Naive thymus-derived CD8-positive, alpha-beta T cell (primary cell): ENCODE measurements around the gene COX5A. TPM values are rescaled to one million over a fixed set of nuclear protein-coding genes. Genes with fewer than 3 reads are reported as not detected.

Source experiments
- ATAC-seq, 2 donors: fragments of 150-1000 bp; cut with Tn5 transposase in 1 of 2; sonication (Bioruptor Pico), chemical (Tn5 transposase) in 1 of 2; 1 replicate in 1 of 2; 2 replicates in 1 of 2; pipeline ENCODE4 v1.10.0; 2021; ENCODE audit warnings: mild to moderate bottlenecking in 2 of 2, moderate library complexity in 2 of 2
- POLR2A ChIA-PET: fragments of 350-600 bp; sonication (Branson Sonifier 250); formaldehyde crosslinking; loops from one replicate; lab custom pipeline; 2021; ENCODE audit warnings: antibody characterized with exemption; lab: Charles Lee
- DNase-seq, 10 donors: peaks; one replicate each; pipeline versions ENCODE4 v3.0.0 to v3.0.0-alpha.2; 2020 to 2022
- H3K27ac Mint-ChIP-seq, 10 donors: one replicate each; pipeline ENCODE4 v1.8.0; 2020 to 2022; ENCODE audit warnings: mild to moderate bottlenecking in 10 of 10, mixed read lengths in 10 of 10, moderate library complexity in 4 of 10, inconsistent platforms in 1 of 10
- H3K27me3 Mint-ChIP-seq, 5 donors: one replicate each; pipeline ENCODE4 v1.8.0; 2021 to 2022; ENCODE audit warnings: mixed read lengths in 5 of 5
- H3K36me3 Mint-ChIP-seq, 3 donors: one replicate each; pipeline ENCODE4 v1.8.0; 2020 to 2022; ENCODE audit warnings: mixed read lengths in 3 of 3, mild to moderate bottlenecking in 2 of 3, inconsistent platforms in 1 of 3
- H3K4me1 Mint-ChIP-seq, 4 donors: one replicate each; pipeline ENCODE4 v1.8.0; 2021 to 2022; ENCODE audit warnings: mixed read lengths in 4 of 4
- H3K4me3 Mint-ChIP-seq, 10 donors: one replicate each; pipeline ENCODE4 v1.8.0; 2020 to 2022; ENCODE audit warnings: mild to moderate bottlenecking in 10 of 10, mixed read lengths in 10 of 10, moderate library complexity in 6 of 10, inconsistent platforms in 1 of 10
- H3K9me3 Mint-ChIP-seq, 9 donors: one replicate each; pipeline ENCODE4 v1.8.0; 2020 to 2022; ENCODE audit warnings: mixed read lengths in 9 of 9, mild to moderate bottlenecking in 3 of 9, inconsistent platforms in 1 of 9, moderate library complexity in 1 of 9
- polyA plus RNA-seq, 3 donors: library from polyadenylated mRNA; unstranded; fragments of 300-500 nt; fragmentation: Illumina TruSeq; gene quantifications; one replicate each; pipeline ENCODE4 v1.2.3, GENCODE V29; 2021
- total RNA-seq, 8 experiments: library from RNA in 2 of 8; stranded (reverse) in 2 of 8; gene quantifications; one replicate each; pipeline ENCODE4 v1.2.3 and lab custom pipeline; 2021 to 2026

Gene COX5A
- total RNA-seq: 10 to 100 TPM; 60.0 to 66.0 TPM
- polyA plus RNA-seq: 100 to 1,000 TPM; 268 to 362 (median 276) TPM
- total RNA-seq (lab: John Stamatoyannopoulos, UW): 18.2 to 80.1 (median 27.9) reads per million in 6 experiments

- H3K36me3 Mint-ChIP-seq: peaks cover 0 to 6% (median 0%) of the 10 kb centered on the region in 3 donors
- peaks cover 12 to 39% (median 28%) of the 10 kb centered on the region in 4 donors for H3K4me1 Mint-ChIP-seq
- peak within 1 kb of the TSS; percentile 85 to 96 (median 92) for H3K4me3 Mint-ChIP-seq
- DNase-seq (peak; percentile 87 to 94 (median 90)), ATAC-seq (peak; percentile 94 to 96)
- POLR2A ChIA-PET: interaction anchor here (0.6 to 1.9 kb wide), 17 partner anchors 13 to 508 kb away, joined by 3 to 13 read pairs (median 4); partner anchors contain the start of genes FAM219B, RPP25 and ULK3
- no peaks in the 10 kb centered on the region for H3K9me3 Mint-ChIP-seq
- no peaks in the 10 kb centered on the region for H3K27me3 Mint-ChIP-seq
- peak within 1 kb of the TSS; percentile 73 to 97 (median 94) for H3K27ac Mint-ChIP-seq
Observed at GRCh38 chr15:74937590-74938371, at the start of gene COX5A. Gene COX5A, minus strand, starts transcription at chr15:74938073. Its CDS starts 59 bp downstream, at chr15:74938014.

- ATAC-seq: no peak
- POLR2A ChIA-PET: no interaction called here
- Mint-ChIP-seq H3K4me1 (peaks cover 0 to 6% (median 0%) of the 10 kb centered on the region in 4 donors), H3K27me3 (peaks cover 9 to 31% (median 12%) of the 10 kb centered on the region in 5 donors), H3K27ac (no peak overlapping the region), H3K36me3 (no peaks in the 10 kb centered on the region), H3K4me3 (no peak overlapping the region), H3K9me3 (no peaks in the 10 kb centered on the region)
- no peak for DNase-seq
Observed at GRCh38 chr15:74983725-74984231, 45.9 kb upstream of the COX5A start.

GRCh38 chr15:74982183-74982582 is 44.3 kb upstream of the COX5A start:
- DNase-seq (no peak), ATAC-seq (no peak)
- Mint-ChIP-seq H3K4me1 (peaks cover 0 to 6% (median 2%) of the 10 kb centered on the region in 4 donors), H3K36me3 (no peaks in the 10 kb centered on the region), H3K9me3 (no peaks in the 10 kb centered on the region), H3K27ac (no peak overlapping the region), H3K27me3 (peaks cover 6 to 28% (median 12%) of the 10 kb centered on the region in 5 donors), H3K4me3 (no peak overlapping the region)
- POLR2A ChIA-PET: interaction anchor here (0.6 to 0.7 kb wide), 2 partner anchors 13 to 1050 kb away, joined by 3 read pairs; no protein-coding TSS in a partner anchor

- DNase-seq (peak in 2 of 10 donors; percentile 51 to 67), ATAC-seq (peak; percentile 62 to 73)
- no peak overlapping the region for H3K4me3 Mint-ChIP-seq
- H3K27me3 Mint-ChIP-seq: peaks cover under 1 to 11% (median 10%) of the 10 kb centered on the region in 5 donors
- POLR2A ChIA-PET: no interaction called here
- no peak overlapping the region for H3K27ac Mint-ChIP-seq
- H3K9me3 Mint-ChIP-seq: no peaks in the 10 kb centered on the region
- H3K36me3 Mint-ChIP-seq: no peaks in the 10 kb centered on the region
- peaks cover 0 to 3% (median under 1%) of the 10 kb centered on the region in 4 donors for H3K4me1 Mint-ChIP-seq
Observed at GRCh38 chr15:74978503-74978902, 40.6 kb upstream of the COX5A start.

GRCh38 chr15:74978077-74978476 is 40.2 kb upstream of the COX5A start:
- peaks cover 0 to 3% (median under 1%) of the 10 kb centered on the region in 4 donors for H3K4me1 Mint-ChIP-seq
- POLR2A ChIA-PET: no interaction called here

GRCh38 chr15:74977599-74977998 is 39.7 kb upstream of the COX5A start:
- no peaks in the 10 kb centered on the region for H3K36me3 Mint-ChIP-seq
- H3K4me1 Mint-ChIP-seq: peaks cover 0 to 3% (median under 1%) of the 10 kb centered on the region in 4 donors
- H3K4me3 Mint-ChIP-seq: no peak overlapping the region
- H3K27ac Mint-ChIP-seq: peak overlapping the region in 1 of 10 donors; percentile 3
- no peak for DNase-seq
- no peak for ATAC-seq
- POLR2A ChIA-PET: no interaction called here
- H3K27me3 Mint-ChIP-seq: peaks cover 6 to 18% (median 14%) of the 10 kb centered on the region in 5 donors
- no peaks in the 10 kb centered on the region for H3K9me3 Mint-ChIP-seq

More at GRCh38 chr15:74978077-74978476, 40.2 kb upstream of the COX5A start:
- ATAC-seq: no peak
- DNase-seq: no peak
- Mint-ChIP-seq H3K27ac (peak overlapping the region in 1 of 10 donors; percentile 3), H3K36me3 (no peaks in the 10 kb centered on the region), H3K9me3 (no peaks in the 10 kb centered on the region), H3K4me3 (no peak overlapping the region), H3K27me3 (peaks cover 1 to 13% (median 10%) of the 10 kb centered on the region in 5 donors)

- Mint-ChIP-seq H3K4me3 (no peak overlapping the region), H3K36me3 (no peaks in the 10 kb centered on the region), H3K9me3 (no peaks in the 10 kb centered on the region), H3K27me3 (peaks cover 6 to 19% (median 13%) of the 10 kb centered on the region in 5 donors), H3K4me1 (peaks cover 0 to 3% (median under 1%) of the 10 kb centered on the region in 4 donors), H3K27ac (no peak overlapping the region)
- DNase-seq: no peak
- POLR2A ChIA-PET: no interaction called here
- no peak for ATAC-seq
Observed at GRCh38 chr15:74976159-74976558, 38.3 kb upstream of the COX5A start.

- Mint-ChIP-seq H3K4me1 (no peaks in the 10 kb centered on the region), H3K36me3 (no peaks in the 10 kb centered on the region), H3K27ac (peak overlapping the region in 1 of 10 donors; percentile 15), H3K9me3 (no peaks in the 10 kb centered on the region), H3K27me3 (peaks cover under 1 to 5% (median 3%) of the 10 kb centered on the region in 5 donors), H3K4me3 (no peak overlapping the region)
- POLR2A ChIA-PET: interaction anchor here (0.7 to 0.9 kb wide), 2 partner anchors 11 to 56 kb away, joined by 3 to 4 read pairs; no protein-coding TSS in a partner anchor
- DNase-seq: no peak
- ATAC-seq: no peak
Observed at GRCh38 chr15:74967670-74968069, 29.8 kb upstream of the COX5A start.

GRCh38 chr15:74964794-74965193 is 26.9 kb upstream of the COX5A start:
- Mint-ChIP-seq H3K27me3 (peaks cover 0 to 13% (median 8%) of the 10 kb centered on the region in 5 donors), H3K9me3 (no peaks in the 10 kb centered on the region), H3K27ac (no peak overlapping the region), H3K4me3 (no peak overlapping the region), H3K36me3 (no peaks in the 10 kb centered on the region), H3K4me1 (no peaks in the 10 kb centered on the region)
- no peak for DNase-seq
- POLR2A ChIA-PET: no interaction called here
- no peak for ATAC-seq

GRCh38 chr15:74963213-74963612 is 25.3 kb upstream of the COX5A start:
- no peak for ATAC-seq
- Mint-ChIP-seq H3K27ac (no peak overlapping the region), H3K36me3 (peaks cover 0 to 2% (median 0%) of the 10 kb centered on the region in 3 donors), H3K27me3 (peaks cover 7 to 28% (median 21%) of the 10 kb centered on the region in 5 donors), H3K4me1 (peaks cover 9 to 13% (median 13%) of the 10 kb centered on the region in 4 donors), H3K9me3 (no peaks in the 10 kb centered on the region), H3K4me3 (no peak overlapping the region)
- DNase-seq: no peak
- POLR2A ChIA-PET: no interaction called here

GRCh38 chr15:74962671-74963070 is 24.8 kb upstream of the COX5A start:
- DNase-seq: no peak
- Mint-ChIP-seq H3K4me1 (peaks cover 9 to 19% (median 17%) of the 10 kb centered on the region in 4 donors), H3K9me3 (no peaks in the 10 kb centered on the region), H3K36me3 (peaks cover 0 to 2% (median 0%) of the 10 kb centered on the region in 3 donors), H3K27ac (no peak overlapping the region), H3K27me3 (peaks cover 10 to 32% (median 25%) of the 10 kb centered on the region in 5 donors), H3K4me3 (no peak overlapping the region)
- POLR2A ChIA-PET: no interaction called here
- ATAC-seq: no peak

GRCh38 chr15:74962219-74962618 is 24.3 kb upstream of the COX5A start:
- H3K4me1 Mint-ChIP-seq: peaks cover 9 to 23% (median 21%) of the 10 kb centered on the region in 4 donors
- peak overlapping the region in 1 of 10 donors; percentile 48 for H3K27ac Mint-ChIP-seq
- DNase-seq: no peak
- H3K36me3 Mint-ChIP-seq: peaks cover 0 to 2% (median 0%) of the 10 kb centered on the region in 3 donors
- no peak overlapping the region for H3K4me3 Mint-ChIP-seq
- no peaks in the 10 kb centered on the region for H3K9me3 Mint-ChIP-seq
- H3K27me3 Mint-ChIP-seq: peaks cover 10 to 33% (median 29%) of the 10 kb centered on the region in 5 donors
- POLR2A ChIA-PET: no interaction called here
- ATAC-seq: no peak
